Bronchial epithelial cell (primary cell): ENCODE measurements around the gene CX3CL1. TPM values are rescaled to one million over a fixed set of nuclear protein-coding genes. Genes with fewer than 3 reads are reported as not detected.
A peak's percentile ranks its signal among the peaks of the same experiment; 100 is the strongest.

Source experiments
- DNase-seq: peaks from one replicate; pipeline ENCODE4 v3.0.0-alpha.2; 2010; ENCODE audit warnings: low read depth
- FAIRE-seq: peaks from 2 replicates; lab custom pipeline; 2011; peaks lifted over from hg19 to GRCh38; lab: Jason Lieb, UNC
- H3K27me3 ChIP-seq: 2 replicates; pipeline ENCODE4 v1.5.1; 2011; ENCODE audit warnings: low read length; ENCODE audit not compliant: control insufficient read depth, insufficient read depth
- H3K36me3 ChIP-seq: 2 replicates; pipeline ENCODE4 v1.5.1; 2011; ENCODE audit warnings: low read length; ENCODE audit not compliant: control insufficient read depth, insufficient read depth
- H3K4me3 ChIP-seq: 2 replicates; pipeline ENCODE4 v1.5.1; 2011; ENCODE audit warnings: mild to moderate bottlenecking, low read depth, low read length, control low read depth
- CTCF ChIP-seq: IDR thresholded peaks from 2 replicates; pipeline ENCODE4 v1.5.1; 2011; ENCODE audit warnings: mild to moderate bottlenecking, moderate library complexity, low read length, control low read depth, inconsistent platforms; ENCODE audit not compliant: insufficient read depth, severe bottlenecking
- total RNA-seq: library from RNA; depleted of rRNA; stranded (reverse); fragments of >200 nt; gene quantifications from 2 replicates; pipeline ENCODE4 v1.2.1, GENCODE V29; 2014

CX3CL1 gene
- total RNA-seq, 1 donor from 2014 or later: not detected

GRCh38 chr16:57376313-57376818 lies 4.1 kb downstream of the CX3CL1 start:
- Histone ChIP-seq H3K27me3 (no peaks in the 10 kb centered on the region), H3K4me3 (no peak overlapping the region), H3K36me3 (no peaks in the 10 kb centered on the region)
- DNase-seq: no peak
- TF ChIP-seq CTCF: no peak
- no peak for FAIRE-seq

- no peaks in the 10 kb centered on the region for H3K27me3 ChIP-seq
- DNase-seq (peak; percentile 60), FAIRE-seq (no peak)
- H3K4me3 ChIP-seq: no peak overlapping the region
- TF ChIP-seq CTCF: peak; percentile 16
- no peaks in the 10 kb centered on the region for H3K36me3 ChIP-seq
Measured at GRCh38 chr16:57377080-57377841, 5.0 kb downstream of the CX3CL1 start.

GRCh38 chr16:57379579-57379978 lies 7.3 kb downstream of the CX3CL1 start:
- Histone ChIP-seq H3K27me3 (no peaks in the 10 kb centered on the region), H3K36me3 (no peaks in the 10 kb centered on the region), H3K4me3 (no peak overlapping the region)
- no peak for FAIRE-seq
- DNase-seq: no peak
- TF ChIP-seq CTCF: no peak

GRCh38 chr16:57380671-57381462 lies 8.6 kb downstream of the CX3CL1 start:
- Histone ChIP-seq H3K27me3 (peaks cover 2% of the 10 kb centered on the region), H3K36me3 (no peaks in the 10 kb centered on the region), H3K4me3 (no peak overlapping the region)
- TF ChIP-seq CTCF: no peak
- FAIRE-seq (no peak), DNase-seq (no peak)

GRCh38 chr16:57381791-57382534 lies 9.7 kb downstream of the CX3CL1 start:
- no peak for DNase-seq
- Histone ChIP-seq H3K27me3 (peaks cover 4% of the 10 kb centered on the region), H3K4me3 (no peak overlapping the region), H3K36me3 (no peaks in the 10 kb centered on the region)
- no peak for TF ChIP-seq CTCF
- no peak for FAIRE-seq
